LHCN-M2 (cell line): ENCODE measurements around the gene ERVFRD-1. TPM values are rescaled to one million over a fixed set of nuclear protein-coding genes. Genes with fewer than 3 reads are reported as not detected.

Experiments used
- DNase-seq: peaks from one replicate; pipeline ENCODE4 v3.0.0-alpha.2; 2012; ENCODE audit warnings: low read depth
- polyA plus RNA-seq: library from polyadenylated mRNA; unstranded; fragments of >200 nt; gene quantifications from one replicate; pipeline ENCODE4 v1.2.1, GENCODE V29; 2012; ENCODE audit warnings: missing spikeins
- total RNA-seq: library from RNA; depleted of rRNA; stranded (reverse); fragments of >200 nt; gene quantifications from 2 replicates; pipeline ENCODE4 v1.2.3, GENCODE V29; 2014; rRNA removed

The ERVFRD-1 gene, protein sequence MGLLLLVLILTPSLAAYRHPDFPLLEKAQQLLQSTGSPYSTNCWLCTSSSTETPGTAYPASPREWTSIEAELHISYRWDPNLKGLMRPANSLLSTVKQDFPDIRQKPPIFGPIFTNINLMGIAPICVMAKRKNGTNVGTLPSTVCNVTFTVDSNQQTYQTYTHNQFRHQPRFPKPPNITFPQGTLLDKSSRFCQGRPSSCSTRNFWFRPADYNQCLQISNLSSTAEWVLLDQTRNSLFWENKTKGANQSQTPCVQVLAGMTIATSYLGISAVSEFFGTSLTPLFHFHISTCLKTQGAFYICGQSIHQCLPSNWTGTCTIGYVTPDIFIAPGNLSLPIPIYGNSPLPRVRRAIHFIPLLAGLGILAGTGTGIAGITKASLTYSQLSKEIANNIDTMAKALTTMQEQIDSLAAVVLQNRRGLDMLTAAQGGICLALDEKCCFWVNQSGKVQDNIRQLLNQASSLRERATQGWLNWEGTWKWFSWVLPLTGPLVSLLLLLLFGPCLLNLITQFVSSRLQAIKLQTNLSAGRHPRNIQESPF
- not detected in 2 replicates for total RNA-seq
- polyA plus RNA-seq, result 0.04 TPM

DNA sequence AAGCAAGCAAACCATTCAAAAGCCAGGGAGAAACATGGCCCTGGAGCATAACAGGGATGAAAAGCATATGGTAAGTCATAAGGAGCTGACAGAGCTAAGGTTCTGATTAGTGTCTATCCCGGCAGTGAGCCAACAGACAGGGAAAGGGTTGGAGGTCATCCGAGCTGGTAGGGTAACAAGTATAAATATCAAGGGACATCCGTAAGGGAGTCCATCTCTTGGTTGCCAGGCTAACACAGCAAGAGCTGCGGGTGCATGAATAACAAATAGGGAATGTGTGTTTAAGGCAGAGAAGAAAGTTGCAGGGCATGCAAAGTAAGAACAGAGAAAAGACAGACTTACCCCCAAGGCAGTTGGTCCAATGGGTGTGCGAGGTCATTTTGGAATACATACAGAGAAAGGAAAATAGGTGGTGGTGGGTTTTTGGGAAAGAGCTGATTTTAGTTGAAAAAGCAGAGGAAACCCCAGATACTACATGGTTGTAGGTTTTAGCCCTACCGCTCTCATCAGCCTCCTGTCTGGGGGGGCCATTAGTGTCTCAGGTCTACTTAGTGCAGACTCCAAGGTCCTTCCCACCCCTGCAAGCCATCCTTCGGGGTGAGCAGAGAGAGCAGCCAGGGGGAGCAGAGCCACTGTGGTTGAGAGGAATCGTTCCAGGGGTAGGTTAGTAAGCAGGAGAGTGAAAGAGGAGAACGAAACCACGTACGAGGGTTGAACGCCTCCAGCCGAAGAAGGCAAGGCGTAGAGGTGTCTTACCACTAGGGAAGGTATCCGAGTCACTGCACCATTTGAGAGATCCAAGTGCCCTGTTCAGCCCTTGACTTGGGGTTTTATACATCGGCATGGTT, at the start of gene ERVFRD-1:
ERVFRD-1 (minus strand) TSS at position 805 of the 848 bp plus-strand sequence. CDS start 6,415 bp downstream, outside the sequence.
- DNase-seq, result no peak

DNA sequence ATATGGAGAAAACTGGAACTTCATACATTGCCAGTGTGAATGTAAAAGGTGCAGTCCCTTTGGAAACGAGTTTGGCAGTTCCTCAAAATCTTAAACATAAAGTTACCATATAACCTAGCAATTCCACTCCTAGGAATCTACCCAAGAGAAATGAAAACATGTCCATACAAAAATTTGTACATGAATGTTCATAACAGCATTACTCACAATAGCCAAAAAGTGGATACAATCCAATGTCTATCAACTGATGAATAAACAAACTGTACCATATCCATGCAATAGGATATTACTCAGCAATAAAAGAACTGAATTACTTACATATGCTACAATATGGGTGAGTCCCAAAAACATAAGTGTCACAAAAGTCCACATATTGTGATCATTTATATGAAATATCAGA, 48.7 kb upstream of the ERVFRD-1 start:
- no peak for DNase-seq

DNA sequence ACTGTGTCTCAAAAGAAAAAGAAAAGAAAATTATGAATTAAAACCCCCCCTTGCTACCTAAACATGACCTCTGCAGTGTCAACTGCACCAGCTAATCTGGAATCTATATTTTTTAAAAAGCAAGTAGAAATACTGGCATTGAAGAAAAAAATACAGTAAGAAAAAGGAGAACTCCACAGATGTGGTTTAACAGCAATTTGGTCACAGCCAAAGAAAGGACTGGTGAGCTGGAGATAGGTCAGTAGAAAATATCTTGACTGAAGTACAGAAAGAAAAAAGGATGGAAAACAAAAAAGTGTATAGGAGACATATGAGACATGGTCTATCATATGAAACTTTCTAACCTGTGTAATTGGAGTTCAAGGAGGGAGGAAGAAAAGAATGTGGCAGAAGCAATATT, 44.1 kb upstream of the ERVFRD-1 start:
- DNase-seq, result no peak

DNA sequence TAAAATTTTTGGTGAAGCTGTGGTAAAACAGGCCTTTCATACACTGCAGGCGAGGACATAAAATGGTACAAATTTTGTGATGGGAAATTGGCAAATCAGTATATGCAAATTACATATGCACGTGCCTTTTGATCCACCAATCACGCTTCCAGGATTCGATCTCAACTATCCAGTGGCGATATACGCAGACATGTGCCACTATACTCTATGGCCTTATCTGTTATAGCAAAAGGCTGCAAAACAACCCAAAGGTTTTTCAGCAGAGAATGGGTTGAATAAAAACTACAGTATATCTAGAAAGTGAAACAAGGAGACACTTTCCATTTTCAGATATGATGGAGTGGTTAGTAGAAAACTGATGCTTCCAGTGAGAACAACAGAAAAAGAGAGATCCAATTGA, 41.9 kb upstream of the ERVFRD-1 start:
- DNase-seq, result no peak

DNA sequence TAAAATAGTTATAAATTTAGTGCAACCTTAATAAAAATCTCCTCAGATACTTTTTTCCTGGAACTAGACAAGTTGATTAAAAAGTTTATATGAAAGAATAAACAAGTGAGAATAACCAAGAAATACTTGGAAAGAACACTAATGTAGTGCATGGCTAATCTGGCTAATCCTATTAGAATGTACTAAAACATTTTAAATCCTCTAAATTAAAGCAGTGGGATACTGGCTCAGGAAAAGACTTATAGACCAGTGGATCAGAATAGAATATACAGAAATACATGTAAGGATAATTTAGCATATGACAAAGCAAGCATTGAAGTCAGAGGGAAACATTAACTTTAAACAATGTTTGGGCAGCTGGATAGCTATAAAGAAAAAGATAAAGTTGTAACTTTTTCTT, 41.1 kb upstream of the ERVFRD-1 start:
- no peak for DNase-seq

DNA sequence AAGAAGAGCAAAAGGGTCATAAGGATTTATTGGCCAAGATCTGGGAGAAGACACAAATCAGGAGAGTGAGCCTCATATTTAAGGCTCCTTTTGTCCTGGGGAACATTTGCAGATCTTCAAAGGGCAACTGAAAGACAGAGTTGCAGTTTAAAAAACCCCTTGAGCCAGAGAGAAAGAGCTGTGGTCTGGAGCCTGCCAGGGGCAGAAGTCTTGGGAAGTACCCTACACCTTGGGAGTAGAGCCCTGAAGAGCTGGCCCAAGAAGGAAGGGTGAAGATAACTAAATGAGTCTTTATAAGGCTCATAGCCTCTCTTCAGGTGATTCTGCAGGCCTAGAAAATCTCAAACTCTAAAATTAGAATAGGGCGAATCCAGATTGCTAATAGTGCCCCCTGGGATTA, 40.0 kb upstream of the ERVFRD-1 start:
- DNase-seq, result no peak

DNA sequence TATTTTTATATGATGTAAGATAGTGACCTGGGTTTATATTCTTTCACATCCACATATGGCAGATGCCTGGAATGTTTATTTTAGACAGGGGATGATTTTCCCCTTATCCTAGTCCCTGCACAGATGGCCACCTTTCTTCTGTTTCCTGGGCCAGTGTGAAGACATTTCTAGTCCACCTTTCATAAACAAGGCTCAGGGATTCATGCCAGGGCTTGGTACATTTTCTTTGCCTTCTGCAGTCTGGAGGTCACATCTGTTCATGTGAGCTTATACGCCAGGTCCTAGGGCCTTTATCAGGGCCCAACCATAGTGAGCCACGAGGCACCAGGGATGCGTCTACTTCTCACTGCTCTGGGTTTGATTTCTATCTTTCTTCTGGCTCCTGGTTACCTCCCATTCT, 38.0 kb upstream of the ERVFRD-1 start:
- DNase-seq, result no peak

DNA sequence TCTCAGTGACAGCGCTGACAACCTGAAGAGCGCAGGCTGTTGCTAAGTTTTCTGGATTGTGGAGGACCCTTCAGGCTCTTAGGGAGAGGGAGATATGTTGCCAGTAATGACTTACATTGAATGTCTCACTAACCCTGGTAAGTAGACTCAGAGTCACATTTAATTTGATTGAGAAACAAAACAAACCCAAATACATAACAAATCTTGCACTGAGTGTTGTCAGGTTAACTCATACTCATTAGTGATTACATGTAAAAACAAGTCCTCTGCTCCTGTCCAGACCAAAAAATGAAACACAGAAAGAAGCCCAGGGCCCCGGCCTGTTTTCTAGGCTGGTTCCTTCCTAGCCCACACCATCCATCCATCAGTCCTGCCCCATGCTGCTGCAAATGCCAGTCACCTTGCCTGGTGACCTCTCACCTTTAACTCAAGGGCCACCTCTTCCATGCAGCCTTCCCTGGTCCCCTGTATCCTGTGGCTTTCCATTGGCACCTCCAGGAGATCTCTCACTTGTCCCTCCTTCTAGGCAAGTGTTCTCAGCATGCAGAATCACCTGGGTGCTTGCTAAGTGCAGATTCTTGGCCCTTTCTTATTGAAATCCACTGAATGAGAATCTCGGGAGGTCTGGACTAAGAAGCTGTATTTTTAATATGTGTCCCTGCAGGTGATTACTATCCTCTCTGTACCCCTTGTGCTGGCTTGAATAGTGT, 34.7 kb upstream of the ERVFRD-1 start:
- DNase-seq, result no peak

DNA sequence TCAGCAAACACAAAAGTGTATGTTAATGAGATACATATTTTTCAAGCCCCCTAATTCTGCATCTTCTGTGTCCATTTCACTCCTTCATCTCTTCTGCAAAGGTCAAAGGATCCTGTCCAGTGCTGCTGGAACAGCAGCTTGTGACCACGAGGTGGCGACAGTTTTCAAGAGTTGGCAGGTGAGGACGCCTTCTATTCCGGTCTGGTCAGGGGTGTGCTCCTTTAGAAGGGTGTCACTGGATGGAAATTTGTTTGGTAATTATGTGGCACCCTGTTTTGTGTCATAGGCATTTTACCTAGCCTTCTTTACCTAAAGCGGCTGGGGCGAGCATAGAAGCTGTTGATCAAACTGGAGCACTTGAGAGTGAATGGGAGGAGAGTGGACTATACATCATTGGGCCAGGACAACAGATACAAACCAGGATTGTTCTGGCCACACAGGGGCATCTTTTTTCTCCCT, 32.9 kb upstream of the ERVFRD-1 start:
- DNase-seq, result peak; percentile 64

DNA sequence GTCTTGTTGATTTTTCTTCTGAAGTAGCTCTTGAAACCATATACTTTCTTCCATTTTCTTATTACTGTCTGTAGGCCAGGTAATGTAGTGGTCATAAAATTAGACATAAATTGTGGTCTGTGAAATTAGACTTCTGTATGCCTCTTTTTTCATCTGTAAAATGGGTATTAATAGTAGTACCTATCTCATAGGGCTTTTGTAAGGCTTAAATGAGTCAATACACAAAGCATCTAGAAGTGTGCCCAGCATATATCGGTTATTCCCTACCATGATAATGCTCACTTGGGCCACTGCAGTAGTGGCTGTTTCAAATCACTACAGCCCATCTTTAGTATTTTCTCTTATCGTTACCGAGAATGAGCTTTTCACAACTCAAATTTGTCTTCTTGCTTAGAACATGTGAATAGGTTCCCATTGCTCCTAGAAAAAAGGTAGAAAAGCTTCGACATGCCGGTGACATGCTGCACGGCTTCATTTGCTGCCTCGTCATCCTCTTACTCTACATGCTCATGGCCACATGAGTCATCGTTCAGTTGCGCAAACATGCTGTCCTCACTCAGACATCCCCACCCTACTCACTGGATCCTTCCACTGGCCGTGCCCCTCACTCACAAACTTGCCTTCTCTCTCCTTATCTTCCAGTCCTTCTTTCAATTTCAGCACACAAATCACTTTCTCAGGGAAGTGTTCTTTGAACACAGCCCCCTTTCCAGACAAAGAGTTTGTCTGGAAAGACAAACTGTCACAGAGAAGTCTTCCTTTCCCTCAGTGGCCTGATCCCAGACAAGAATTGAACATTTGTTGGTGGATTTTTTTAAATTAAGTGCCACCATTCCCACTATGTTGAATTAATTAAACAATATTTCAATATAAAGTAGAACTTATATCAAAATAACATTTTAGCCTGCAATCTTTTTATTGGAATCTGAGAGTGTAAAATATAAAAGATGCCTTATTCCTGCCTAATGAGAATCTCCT, 32.2 kb upstream of the ERVFRD-1 start:
- DNase-seq, result peak; percentile 83

DNA sequence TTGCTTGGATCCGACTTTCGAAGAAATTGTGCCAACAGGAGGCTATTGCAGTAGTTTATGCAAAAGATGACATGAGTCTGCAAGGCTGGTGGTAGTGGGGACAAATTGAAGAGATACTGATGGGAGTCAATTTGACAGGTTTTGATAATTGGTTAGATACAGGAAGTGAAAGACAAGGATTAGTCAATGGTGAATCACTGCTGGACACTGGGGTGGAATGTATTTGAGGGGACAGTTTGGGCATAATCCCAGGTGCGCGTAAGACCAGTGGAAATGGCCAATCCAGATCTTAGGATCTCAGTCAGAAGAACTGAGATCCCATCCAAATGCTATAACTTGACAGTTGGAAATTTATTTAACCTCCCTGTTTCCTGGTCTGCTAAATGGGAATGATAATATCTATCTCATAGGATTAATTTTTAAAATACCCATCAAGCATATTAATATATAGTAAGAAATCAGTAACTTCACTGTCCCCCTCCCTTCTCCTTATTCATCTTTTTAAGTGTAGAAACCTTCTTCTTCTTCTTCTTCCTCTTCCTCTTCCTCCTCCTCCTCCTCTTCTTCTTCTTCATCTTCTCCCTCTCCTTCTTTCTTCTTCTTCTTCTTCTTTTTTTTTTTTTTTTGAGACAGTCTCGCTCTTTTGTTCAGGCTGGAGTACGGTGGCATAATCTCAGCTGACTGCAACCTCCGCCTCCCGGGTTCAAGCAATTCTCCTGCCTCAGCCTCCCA, 30.9 kb upstream of the ERVFRD-1 start:
- no peak for DNase-seq

DNA sequence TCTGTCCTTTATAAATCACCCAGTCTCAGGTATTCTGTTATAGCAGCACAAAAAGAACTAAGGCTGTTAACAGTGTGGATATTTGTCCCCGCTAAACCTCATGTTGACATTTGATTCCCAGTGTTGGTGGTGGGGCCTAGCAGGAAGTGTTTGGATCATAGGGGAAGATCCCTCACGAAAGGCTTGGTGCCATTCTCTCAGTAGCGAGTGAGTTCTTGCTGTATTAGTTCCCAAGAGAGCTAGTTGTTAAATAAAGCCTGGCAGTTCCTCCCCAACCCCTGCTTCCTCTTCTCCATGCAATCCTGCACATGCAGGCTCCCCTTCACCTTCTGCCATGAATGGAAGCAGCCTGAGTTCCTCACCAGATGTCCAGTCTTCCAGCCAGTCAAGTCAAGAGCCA, 29.8 kb upstream of the ERVFRD-1 start:
- DNase-seq, result no peak

DNA sequence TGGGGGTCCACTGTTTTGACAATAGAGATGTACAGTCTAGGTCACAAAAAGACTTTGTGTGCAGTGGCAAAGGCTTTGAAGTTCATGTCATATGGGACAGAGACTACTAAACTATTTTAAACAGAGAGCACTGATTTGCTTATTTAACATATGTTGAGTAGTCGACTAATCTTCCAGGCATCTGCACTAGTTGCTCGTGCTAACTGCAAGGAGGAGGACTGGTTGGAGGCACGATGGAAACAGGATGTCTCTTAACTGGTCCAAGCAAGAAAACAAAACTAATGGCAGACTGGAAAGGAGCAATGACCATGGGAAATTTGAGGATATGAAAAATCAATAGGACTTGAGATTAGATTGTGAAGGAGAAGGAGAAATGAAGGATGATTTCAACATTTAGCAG, 28.5 kb upstream of the ERVFRD-1 start:
- no peak for DNase-seq

DNA sequence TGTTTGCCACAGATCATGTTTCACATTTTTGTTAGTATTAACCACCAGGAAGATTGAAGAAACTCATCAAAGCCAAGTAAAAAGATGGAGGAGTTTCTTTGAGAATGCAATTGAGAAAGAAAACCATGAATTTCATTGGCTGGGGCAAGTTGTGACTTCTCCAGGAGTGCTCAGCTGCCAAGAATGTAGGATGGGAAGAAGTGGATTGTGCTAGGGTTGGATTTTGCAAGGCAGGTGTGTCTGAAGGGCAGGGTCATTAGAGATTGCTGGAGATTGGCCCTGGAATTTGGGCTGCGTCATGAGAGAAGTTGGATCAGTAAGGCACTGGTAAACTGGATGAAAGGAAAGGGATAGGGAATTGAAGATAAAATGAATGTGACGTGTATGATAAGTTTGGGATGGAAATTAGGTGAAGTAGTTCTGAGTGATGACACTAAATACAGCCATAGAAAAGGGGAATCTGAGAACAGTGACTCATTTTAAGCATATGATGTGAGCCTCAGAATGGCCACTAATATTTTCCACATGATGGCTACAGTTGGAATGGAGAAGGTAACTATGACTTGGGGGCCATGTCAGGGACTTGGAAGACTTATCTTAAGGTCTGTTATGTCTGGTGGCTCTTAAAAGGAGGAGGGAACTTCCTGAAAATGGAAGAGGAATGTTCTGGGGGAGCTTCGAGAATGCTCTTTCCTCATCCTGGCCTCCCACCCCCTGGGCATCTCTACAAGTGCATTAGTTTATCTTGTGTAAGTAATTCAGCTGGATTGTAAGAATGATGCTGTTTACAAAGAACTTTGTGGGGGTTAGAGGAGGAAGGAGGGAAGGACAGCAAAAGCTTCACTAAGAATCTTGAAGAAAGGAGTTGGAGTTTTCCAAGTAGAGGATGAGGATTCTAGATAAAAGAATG, 27.8 kb upstream of the ERVFRD-1 start:
- DNase-seq, result peak; percentile 21

DNA sequence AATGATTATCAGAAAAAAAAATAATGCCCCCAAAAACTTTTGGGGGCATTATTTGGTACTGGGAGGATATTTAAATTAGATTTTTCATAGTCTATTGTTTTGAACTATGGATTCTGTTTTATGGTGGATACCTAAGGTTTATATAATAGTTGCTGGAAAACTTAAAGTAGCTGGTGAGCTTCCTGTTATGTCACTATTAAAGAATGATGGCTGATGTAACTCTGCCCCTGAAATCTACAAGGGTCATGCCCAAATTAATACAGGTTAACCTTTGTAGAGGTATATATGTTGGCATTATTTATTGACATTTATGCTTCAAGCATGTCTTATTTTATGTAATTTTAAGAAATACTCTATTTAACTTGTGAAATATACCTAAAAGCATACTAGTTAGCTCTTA, 25.3 kb upstream of the ERVFRD-1 start:
- no peak for DNase-seq

DNA sequence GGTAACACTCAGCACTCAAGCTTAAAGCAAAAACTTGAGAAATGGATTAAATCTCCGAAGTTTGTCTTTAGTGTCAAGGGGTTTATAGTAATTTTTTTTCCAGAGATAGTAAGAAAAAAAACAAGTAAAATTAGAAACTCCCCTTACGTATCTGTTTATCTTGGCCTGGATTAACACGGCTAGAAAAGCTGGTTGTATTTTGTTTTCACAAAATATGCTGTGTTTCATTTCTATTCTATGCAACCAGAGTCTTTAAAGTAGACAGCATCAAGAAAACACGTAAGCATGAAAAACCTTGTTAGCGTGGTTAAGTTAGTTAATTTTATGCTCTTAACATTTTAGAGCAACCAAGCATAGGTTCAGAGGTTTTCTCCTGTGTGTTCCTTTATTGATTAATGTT, 21.8 kb upstream of the ERVFRD-1 start:
- no peak for DNase-seq

DNA sequence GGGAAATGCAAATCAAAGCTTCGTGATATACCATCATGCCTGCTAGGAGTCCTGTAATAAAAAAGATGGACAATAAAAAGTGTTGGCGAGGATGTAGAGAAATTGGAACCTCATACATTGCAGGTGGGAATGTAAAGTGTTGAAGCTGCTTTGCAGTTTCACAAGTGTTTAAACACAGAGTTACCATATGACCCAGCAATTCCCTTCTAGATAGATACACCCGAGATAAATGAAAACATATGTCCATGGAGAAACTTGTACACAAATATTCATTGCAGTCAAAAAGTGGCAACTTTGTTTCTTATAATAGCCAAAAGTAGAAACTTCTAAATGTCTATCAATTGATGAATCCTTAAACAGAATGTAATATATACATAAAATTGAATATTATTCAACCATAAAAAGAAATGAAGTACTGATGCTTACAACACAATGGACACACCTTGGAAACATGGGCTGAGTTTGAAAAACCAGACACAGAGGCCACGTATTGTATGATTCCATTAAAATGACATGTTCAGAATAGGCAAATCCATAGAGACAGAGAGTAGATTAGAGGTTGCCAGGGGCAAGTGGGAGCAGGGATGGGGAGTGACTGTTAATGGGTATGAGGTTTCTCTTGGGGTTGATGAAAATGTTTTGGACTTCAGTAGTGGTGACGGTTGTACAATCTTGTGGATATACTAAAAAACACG, 20.8 kb upstream of the ERVFRD-1 start:
- DNase-seq, result no peak

DNA sequence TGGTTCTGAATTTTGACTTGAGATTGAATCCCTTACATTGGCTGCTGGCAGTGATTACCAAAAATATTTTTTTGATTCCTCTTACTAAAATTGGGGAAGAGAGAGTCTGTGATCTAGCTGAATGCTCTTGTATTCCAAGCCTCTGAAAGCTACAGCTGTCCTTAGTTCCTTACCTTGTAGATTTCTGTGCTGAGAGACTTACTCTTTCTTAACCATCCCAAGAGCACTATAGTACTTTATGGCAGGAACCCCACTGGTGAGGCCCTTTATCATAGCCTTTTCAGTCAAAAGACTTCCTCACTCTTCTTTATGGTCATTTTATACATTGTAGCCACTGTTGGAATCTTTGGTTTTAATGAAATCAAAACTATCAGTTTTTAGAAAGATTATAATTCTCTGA, 19.1 kb upstream of the ERVFRD-1 start:
- DNase-seq, result no peak
